NT2/D1 (cell line): ENCODE data around the gene MRPL36.

Experiments used
- DNase-seq: peaks from one replicate; pipeline ENCODE4 v3.0.0-alpha.2; 2011; ENCODE audit warnings: low read depth, low spot score
- H3K27me3 ChIP-seq: 2 replicates; pipeline ENCODE4 v1.6.0; 2011; ENCODE audit warnings: mild to moderate bottlenecking; ENCODE audit not compliant: insufficient read length, insufficient read depth
- H3K36me3 ChIP-seq: 2 replicates; pipeline ENCODE4 v1.6.1; 2011; ENCODE audit warnings: mild to moderate bottlenecking, low read length, mixed read lengths; ENCODE audit not compliant: insufficient read depth, insufficient read length
- H3K4me1 ChIP-seq: 2 replicates; pipeline ENCODE4 v1.5.1; 2011; ENCODE audit not compliant: insufficient read depth, insufficient read length
- H3K4me3 ChIP-seq: 2 replicates; pipeline ENCODE4 v1.5.1; 2011; ENCODE audit warnings: low read depth; ENCODE audit not compliant: insufficient read length
- H3K9ac ChIP-seq: 2 replicates; pipeline ENCODE4 v1.6.0; 2011; ENCODE audit warnings: low read depth; ENCODE audit not compliant: insufficient read length
- H3K9me3 ChIP-seq: 2 replicates; pipeline ENCODE4 v1.5.1; 2011; ENCODE audit warnings: mild to moderate bottlenecking, low read length; ENCODE audit not compliant: insufficient read depth
- SUZ12 ChIP-seq: IDR thresholded peaks from 2 replicates; pipeline ENCODE4 v1.6.1; 2011; ENCODE audit not compliant: insufficient read length, insufficient read depth; ENCODE audit errors: extremely low read depth
- YY1 ChIP-seq: IDR thresholded peaks from 2 replicates; pipeline ENCODE4 v1.6.1; 2011; ENCODE audit not compliant: insufficient read length, insufficient read depth
- ZNF274 ChIP-seq: IDR thresholded peaks from 2 replicates; pipeline ENCODE4 v1.6.1; 2011; ENCODE audit warnings: mild to moderate bottlenecking, low read depth, low read length

Gene MRPL36

DNA sequence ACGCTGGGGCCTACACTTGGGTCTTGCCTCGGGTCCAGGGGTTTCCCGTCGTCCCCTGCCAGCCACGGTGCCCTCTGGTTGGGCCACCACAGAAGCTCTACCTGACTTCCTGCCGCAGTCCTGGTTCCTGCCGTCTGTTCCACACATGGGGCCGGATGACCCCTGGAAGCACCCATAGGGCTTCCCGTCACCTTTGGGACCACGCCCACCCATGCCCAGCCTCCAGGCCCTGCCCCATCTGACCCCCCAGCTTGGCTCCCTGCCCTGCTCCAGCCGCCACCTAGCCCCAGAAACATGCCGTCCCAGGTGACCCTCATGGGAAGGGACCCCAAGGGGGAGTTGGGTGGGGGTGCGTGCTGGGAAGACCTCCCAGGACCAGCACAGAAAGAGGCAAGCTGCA lies 13.7 kb downstream of the MRPL36 start:
- Histone ChIP-seq H3K27me3 (no peaks in the 10 kb centered on the region), H3K36me3 (no peaks in the 10 kb centered on the region), H3K4me1 (no peaks in the 10 kb centered on the region), H3K9me3 (no peaks in the 10 kb centered on the region), H3K4me3 (no peak overlapping the region), H3K9ac (no peak overlapping the region)
- no peak for DNase-seq
- TF ChIP-seq YY1 (no peak), ZNF274 (no peak), SUZ12 (no peak)

DNA sequence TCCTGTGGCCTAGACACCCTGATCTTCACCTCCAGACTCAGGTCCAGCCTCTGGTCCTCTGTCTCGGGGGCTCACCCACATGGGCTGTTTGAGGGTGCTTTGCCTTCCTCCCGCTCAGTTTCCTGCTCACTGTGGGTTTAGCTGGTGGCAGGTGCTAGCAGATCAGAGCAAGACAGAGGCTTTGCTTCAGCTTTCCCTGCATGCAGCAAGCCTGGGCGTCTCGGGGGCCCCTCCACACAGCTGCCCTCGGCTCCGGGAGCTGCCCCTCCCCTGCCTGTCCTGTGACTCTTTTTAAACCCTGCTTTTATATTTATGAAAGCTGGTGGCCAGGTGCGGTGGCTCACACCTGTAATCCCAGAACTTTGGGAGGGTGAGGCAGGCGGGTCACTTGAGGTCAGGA lies 14.6 kb downstream of the MRPL36 start:
- TF ChIP-seq SUZ12 (no peak), ZNF274 (no peak), YY1 (no peak)
- Histone ChIP-seq H3K27me3 (no peaks in the 10 kb centered on the region), H3K36me3 (no peaks in the 10 kb centered on the region), H3K4me3 (no peak overlapping the region), H3K9ac (no peak overlapping the region), H3K9me3 (no peaks in the 10 kb centered on the region), H3K4me1 (no peaks in the 10 kb centered on the region)
- no peak for DNase-seq

DNA sequence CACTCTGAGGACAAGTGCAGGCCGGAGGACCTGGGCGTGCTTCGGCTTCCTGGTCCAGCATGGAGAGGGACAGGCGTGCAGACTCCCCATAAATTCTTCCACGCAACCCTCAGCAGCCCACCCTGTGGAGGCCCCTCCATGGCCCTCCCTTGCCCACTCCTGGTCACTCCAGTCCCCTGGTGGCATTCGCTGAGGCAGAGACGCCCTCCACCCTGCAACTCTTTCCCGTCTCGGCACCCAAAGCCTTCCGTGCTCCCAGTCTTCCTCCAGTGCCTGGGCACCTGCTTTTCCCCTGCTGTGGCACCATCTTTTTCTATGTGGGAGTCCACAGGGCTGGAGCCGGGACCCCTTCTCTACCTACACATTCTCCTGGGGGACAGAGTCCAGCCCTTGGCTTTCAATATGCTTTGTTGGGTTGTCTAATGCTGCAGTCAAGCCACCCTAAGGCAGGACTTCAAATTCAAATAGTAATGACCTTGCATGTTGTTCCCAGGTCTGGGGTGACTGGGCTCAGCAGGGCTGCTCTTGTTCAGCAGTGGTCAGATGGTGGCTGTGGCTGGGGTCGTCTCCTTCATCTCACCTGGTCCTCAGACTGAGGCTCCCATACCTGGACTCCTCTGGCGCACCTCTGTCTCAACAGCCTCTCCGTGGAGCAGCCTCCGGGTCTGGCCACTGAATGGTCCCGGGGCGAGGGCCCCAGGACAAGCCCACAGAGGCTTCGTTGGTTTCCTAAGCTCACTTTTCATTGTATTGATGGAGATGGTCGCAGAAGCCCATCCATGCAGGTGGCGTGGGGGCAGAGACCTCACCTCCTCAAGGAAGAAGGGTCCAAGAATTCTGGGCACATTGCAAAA lies 15.2 kb downstream of the MRPL36 start:
- Histone ChIP-seq H3K27me3 (no peaks in the 10 kb centered on the region), H3K9me3 (no peaks in the 10 kb centered on the region), H3K4me3 (no peak overlapping the region), H3K4me1 (no peaks in the 10 kb centered on the region), H3K9ac (no peak overlapping the region), H3K36me3 (no peaks in the 10 kb centered on the region)
- no peak for DNase-seq
- TF ChIP-seq YY1: no peak
- no peak for TF ChIP-seq ZNF274
- no peak for TF ChIP-seq SUZ12

DNA sequence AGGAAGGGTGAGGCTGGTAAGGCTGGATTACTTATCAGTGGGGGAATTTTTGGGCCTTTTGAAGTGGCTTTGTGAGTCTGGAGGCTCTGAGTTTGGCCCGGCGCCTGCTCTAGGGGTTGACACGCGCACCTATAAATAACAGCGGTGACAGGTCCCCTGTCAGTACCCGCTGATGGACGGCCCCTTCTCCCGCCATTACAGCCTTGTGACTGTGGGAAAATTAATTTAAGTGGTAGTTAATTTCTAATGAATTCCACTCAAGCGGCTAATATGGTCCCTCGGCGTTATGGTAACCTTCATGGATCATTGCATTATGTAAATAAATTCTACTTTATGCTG lies 16.5 kb downstream of the MRPL36 start:
- TF ChIP-seq ZNF274: no peak
- no peak for TF ChIP-seq SUZ12
- TF ChIP-seq YY1: no peak
- no peaks in the 10 kb centered on the region for H3K4me1 ChIP-seq
- no peak overlapping the region for H3K9ac ChIP-seq
- no peak for DNase-seq
- H3K9me3 ChIP-seq: no peaks in the 10 kb centered on the region
- H3K27me3 ChIP-seq: no peaks in the 10 kb centered on the region
- H3K4me3 ChIP-seq: no peak overlapping the region
- H3K36me3 ChIP-seq: no peaks in the 10 kb centered on the region

DNA sequence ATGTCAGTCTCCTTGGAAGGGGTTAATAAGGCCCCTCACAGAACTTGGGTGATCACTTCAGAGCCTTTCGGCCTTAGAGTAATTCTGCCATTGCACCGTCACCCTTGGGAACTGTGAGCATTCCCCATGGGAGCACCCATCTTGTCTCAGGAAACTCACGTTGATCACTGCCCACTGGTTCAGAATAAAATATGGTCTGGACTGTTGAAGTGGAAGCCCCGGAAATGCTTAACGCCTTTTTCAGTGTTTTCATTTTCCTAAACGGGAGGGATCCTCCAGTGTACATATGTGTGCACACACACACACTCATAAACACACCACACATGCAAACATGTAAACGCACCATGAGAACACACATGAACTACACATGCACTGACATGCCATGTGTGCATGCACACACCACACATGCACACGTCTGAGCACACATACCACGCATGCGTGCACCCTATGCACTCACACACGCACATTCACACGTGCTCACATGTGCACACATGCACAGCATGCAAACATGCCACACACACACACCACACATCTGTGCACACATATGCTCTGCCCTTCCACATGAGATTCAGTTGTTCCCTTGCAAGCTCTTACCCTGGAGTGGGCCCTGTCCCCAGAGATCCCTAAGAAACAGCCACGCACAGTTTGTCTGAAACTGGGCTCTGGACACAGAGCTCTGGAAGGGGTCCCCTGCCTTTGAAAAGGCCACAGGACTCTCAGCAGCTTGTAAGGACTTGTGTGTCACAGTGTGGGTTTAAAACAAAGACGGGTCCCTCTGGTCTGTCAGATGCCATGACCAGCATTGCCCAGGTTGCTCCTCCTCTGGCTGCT lies 17.0 kb downstream of the MRPL36 start:
- no peaks in the 10 kb centered on the region for H3K9me3 ChIP-seq

DNA sequence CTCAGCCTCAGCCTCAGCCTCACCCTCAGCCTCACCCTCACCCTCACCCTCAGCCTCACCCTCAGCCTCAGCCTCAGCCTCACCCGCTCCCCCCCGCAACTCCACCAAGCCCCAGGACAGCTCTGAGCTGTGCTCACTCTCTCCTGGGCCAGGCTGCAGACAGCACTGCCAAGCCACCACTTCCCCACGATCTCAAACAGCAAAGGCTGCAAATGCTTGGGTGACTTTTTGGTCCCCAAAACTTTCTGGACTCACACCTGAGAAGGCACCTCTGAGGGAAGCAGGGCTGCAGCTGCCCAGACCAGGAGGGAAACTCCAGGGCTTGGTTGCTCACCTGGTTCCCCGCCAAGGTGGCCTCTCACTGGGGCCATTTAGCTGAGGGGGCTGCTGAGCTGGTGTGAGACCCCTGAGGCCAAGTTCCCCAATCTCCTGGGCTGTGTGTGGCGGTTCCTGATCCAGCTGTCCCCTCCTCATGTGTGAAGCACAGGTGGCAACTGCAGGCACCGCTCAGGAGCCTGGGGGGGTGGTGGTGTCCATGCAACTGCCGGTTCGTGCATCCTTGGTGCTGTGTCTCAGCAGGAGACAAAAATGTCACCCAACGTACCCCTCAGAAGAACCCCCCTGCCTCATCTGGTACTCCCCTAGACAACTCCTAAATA lies 17.8 kb downstream of the MRPL36 start:
- no peak for DNase-seq
- TF ChIP-seq YY1 (no peak), SUZ12 (no peak), ZNF274 (no peak)
- Histone ChIP-seq H3K36me3 (no peaks in the 10 kb centered on the region), H3K4me3 (no peak overlapping the region), H3K27me3 (no peaks in the 10 kb centered on the region), H3K9me3 (no peaks in the 10 kb centered on the region), H3K4me1 (no peaks in the 10 kb centered on the region), H3K9ac (no peak overlapping the region)

More for the DNA sequence above, 17.0 kb downstream of the MRPL36 start:
- Histone ChIP-seq H3K9ac (no peak overlapping the region), H3K4me3 (no peak overlapping the region), H3K36me3 (no peaks in the 10 kb centered on the region), H3K4me1 (no peaks in the 10 kb centered on the region), H3K27me3 (no peaks in the 10 kb centered on the region)
- DNase-seq: no peak
- TF ChIP-seq ZNF274 (no peak), YY1 (no peak)

DNA sequence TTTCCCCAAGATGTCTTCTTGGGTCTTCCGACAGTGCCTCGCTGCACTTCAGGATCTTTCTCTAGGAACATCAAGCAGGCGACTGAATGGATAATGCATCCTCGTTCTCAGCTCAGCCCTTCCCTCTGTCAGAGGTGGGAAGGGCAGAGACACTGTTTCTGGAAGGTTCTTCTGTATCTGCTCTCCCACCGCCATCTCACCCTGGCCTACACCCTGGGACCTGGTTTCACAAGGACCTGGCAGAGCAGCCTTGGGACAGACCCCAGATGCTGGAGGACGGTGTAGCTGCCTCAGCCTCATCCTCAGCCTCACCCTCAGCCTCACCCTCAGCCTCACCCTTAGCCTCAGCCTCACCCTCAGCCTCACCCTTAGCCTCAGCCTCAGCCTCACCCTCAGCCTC lies 18.5 kb downstream of the MRPL36 start:
- Histone ChIP-seq H3K27me3 (no peaks in the 10 kb centered on the region), H3K9me3 (no peaks in the 10 kb centered on the region), H3K4me1 (no peaks in the 10 kb centered on the region), H3K9ac (no peak overlapping the region), H3K4me3 (no peak overlapping the region), H3K36me3 (no peaks in the 10 kb centered on the region)
- TF ChIP-seq YY1: no peak
- no peak for TF ChIP-seq SUZ12
- TF ChIP-seq ZNF274: no peak
- no peak for DNase-seq
